Loucy (cell line): ENCODE measurements around the gene ENDOD1.

Experiments used
- CTCF ChIP-seq: fragments of 200-600 bp; sonication (generic); conservative IDR thresholded peaks from 2 replicates; pipeline ENCODE4 v1.5.1; 2014; ENCODE audit warnings: mild to moderate bottlenecking, antibody characterized with exemption, low read length
- EZH2phosphoT487 ChIP-seq: fragments of 200-600 bp; IDR thresholded peaks from 2 replicates; pipeline ENCODE4 v1.6.1; 2018; ENCODE audit warnings: antibody characterized with exemption, mild to moderate bottlenecking, moderate library complexity, borderline replicate concordance

- TF ChIP-seq CTCF (no peak), EZH2phosphoT487 (no peak)
Observed at GRCh38 chr11:95086836-95087570, 2.6 kb upstream of the ENDOD1 start.
